HepG2 (cell line): ENCODE data around the gene PUS1. TPM values are rescaled to one million over a fixed set of nuclear protein-coding genes. Genes with fewer than 3 reads are reported as not detected.

Experiments used
- ATAC-seq: fragments of 200-7000 bp; cut with Tn5 transposase; 3 replicates; pipeline ENCODE4 v1.9.1; 2020; ENCODE audit warnings: mild to moderate bottlenecking, moderate library complexity
- BruUV-seq: library from RNA; stranded (reverse); fragments of 400-500 nt; replicated peaks from 2 replicates; lab custom pipeline; 2021; lab: Mats Ljungman, UMichigan
- CTCF ChIA-PET: fragments of 300-600 bp; formaldehyde crosslinking; extraction: SDS; loops from one replicate; lab custom pipeline; 2021; ENCODE audit warnings: low total read pairs, inconsistent platforms, low intra/inter-chr PET ratio; lab: Yijun Ruan, JAX
- POLR2A ChIA-PET: fragments of 350-600 bp; sonication (Branson Sonifier 250); formaldehyde crosslinking; loops from one replicate; lab custom pipeline; 2020; ENCODE audit warnings: antibody characterized with exemption, inconsistent platforms; lab: Yijun Ruan, JAX
- DNase-seq: peaks from one replicate; pipeline ENCODE4 v3.0.0-alpha.2; 2015; ENCODE audit warnings: low spot score
- FAIRE-seq: peaks from 3 replicates; lab custom pipeline; 2011; peaks lifted over from hg19 to GRCh38; lab: Jason Lieb, UNC
- H2AFZ ChIP-seq: one replicate; pipeline ENCODE4 v1.6.1; 2011; ENCODE audit warnings: low read length, inconsistent platforms
- H3K27ac ChIP-seq: fragments of 300-600 bp; 3 replicates; pipeline ENCODE4 v1.8.0; 2011; ENCODE audit warnings: mixed run types, mild to moderate bottlenecking, mixed read lengths, low read length, inconsistent platforms; ENCODE audit not compliant: insufficient read depth; ENCODE audit errors: extremely low read length
- H3K27me3 ChIP-seq, 2 experiments: fragments of 200-600 bp in 1 of 2; 2 replicates in 1 of 2; 3 replicates in 1 of 2; pipeline versions ENCODE4 v1.6.0 to v1.8.0; 2011; ENCODE audit warnings: low read length in 2 of 2, mild to moderate bottlenecking in 2 of 2, moderate library complexity in 2 of 2, inconsistent platforms in 1 of 2; ENCODE audit not compliant: insufficient read depth in 2 of 2, control insufficient read depth in 1 of 2
- H3K36me3 ChIP-seq, 2 experiments: fragments of 200-600 bp in 1 of 2; replicated peaks in 1 of 2; 2 replicates in 1 of 2; 3 replicates in 1 of 2; pipeline versions ENCODE4 v1.5.1 to v1.8.0; 2011; ENCODE audit warnings: low read length in 2 of 2, inconsistent platforms in 1 of 2; ENCODE audit not compliant: insufficient read depth in 2 of 2, control insufficient read depth in 1 of 2
- H3K4me1 ChIP-seq: 2 replicates; pipeline ENCODE4 v1.5.1; 2012; ENCODE audit warnings: low read length, inconsistent platforms; ENCODE audit not compliant: insufficient read depth
- H3K4me2 ChIP-seq: 2 replicates; pipeline ENCODE4 v1.6.0; 2011; ENCODE audit warnings: low read depth, low read length, inconsistent platforms
- H3K4me3 ChIP-seq, 3 experiments: fragments of 200-600 bp in 1 of 3; sonication (generic), shearing (Covaris generic) in 1 of 3; replicated peaks in 1 of 3; 2 replicates each; pipeline ENCODE4 v1.5.1; 2011 to 2016; ENCODE audit warnings: low read length in 3 of 3, inconsistent platforms in 2 of 3, low read depth in 2 of 3, mild to moderate bottlenecking in 2 of 3, control low read depth in 1 of 3, mixed read lengths in 1 of 3; ENCODE audit not compliant: insufficient read depth in 1 of 3
- H3K79me2 ChIP-seq: one replicate; pipeline ENCODE4 v1.6.1; 2011; ENCODE audit warnings: low read length, inconsistent platforms; ENCODE audit not compliant: insufficient read depth
- H3K9ac ChIP-seq: 2 replicates; pipeline ENCODE4 v1.6.0; 2011; ENCODE audit warnings: mild to moderate bottlenecking, low read depth, low read length, inconsistent platforms; ENCODE audit not compliant: insufficient read depth
- H3K9me3 ChIP-seq: 2 replicates; pipeline ENCODE4 v1.5.1; 2012; ENCODE audit warnings: mild to moderate bottlenecking, low read length
- H4K20me1 ChIP-seq: 2 replicates; pipeline ENCODE4 v1.6.0; 2011; ENCODE audit warnings: inconsistent platforms, mild to moderate bottlenecking, low read length, moderate library complexity; ENCODE audit not compliant: insufficient read depth
- ARNT ChIP-seq: fragments of 450-650 bp; IDR thresholded peaks from 2 replicates; pipeline ENCODE4 v1.6.1; 2017
- EZH2 ChIP-seq: conservative IDR thresholded peaks from 2 replicates; pipeline ENCODE4 v1.6.1; 2012; ENCODE audit warnings: mild to moderate bottlenecking, low read depth, low read length, moderate library complexity
- FOXO1 ChIP-seq: sonication (generic); formaldehyde crosslinking; IDR thresholded peaks from 2 replicates; pipeline ENCODE4 v1.4.0; 2020; ENCODE audit warnings: missing genetic modification reagents
- HDAC1 ChIP-seq: sonication (generic); formaldehyde crosslinking; IDR thresholded peaks from 2 replicates; pipeline ENCODE4 v1.5.1; 2020; ENCODE audit warnings: mild to moderate bottlenecking, missing genetic modification reagents
- HNF4A ChIP-seq: sonication (generic); formaldehyde crosslinking; IDR thresholded peaks from 2 replicates; pipeline ENCODE4 v1.4.0; 2020; ENCODE audit warnings: missing genetic modification reagents
- KLF15 ChIP-seq: sonication (generic); formaldehyde crosslinking; IDR thresholded peaks from 2 replicates; pipeline ENCODE4 v1.8.1; 2023; ENCODE audit warnings: borderline replicate concordance, mild to moderate bottlenecking, inconsistent platforms, missing genetic modification reagents, mixed read lengths
- NFIB ChIP-seq: sonication (generic); formaldehyde crosslinking; IDR thresholded peaks from 2 replicates; pipeline ENCODE4 v1.9.0; 2021; ENCODE audit warnings: missing genetic modification reagents, mild to moderate bottlenecking, borderline replicate concordance
- SCMH1 ChIP-seq: sonication (generic); formaldehyde crosslinking; IDR thresholded peaks from 2 replicates; pipeline ENCODE4 v1.9.0; 2021; ENCODE audit warnings: missing genetic modification reagents, mild to moderate bottlenecking, borderline replicate concordance
- TBL1XR1 ChIP-seq: fragments of 150-350 bp; IDR thresholded peaks from 2 replicates; pipeline ENCODE4 v1.6.1; 2014; ENCODE audit warnings: borderline replicate concordance, low read length; ENCODE audit not compliant: partially characterized antibody
- ZNF503 ChIP-seq: sonication (generic); formaldehyde crosslinking; IDR thresholded peaks from 2 replicates; pipeline ENCODE4 v1.4.0; 2020; ENCODE audit warnings: missing genetic modification reagents
- ZNF550 ChIP-seq: sonication (generic); formaldehyde crosslinking; IDR thresholded peaks from 2 replicates; pipeline ENCODE4 v1.4.0; 2020; ENCODE audit warnings: mild to moderate bottlenecking, missing genetic modification reagents, borderline replicate concordance
- ZNF83 ChIP-seq: sonication (generic); formaldehyde crosslinking; IDR thresholded peaks from 2 replicates; pipeline ENCODE4 v1.4.0; 2020; ENCODE audit warnings: missing genetic modification reagents, mild to moderate bottlenecking, borderline replicate concordance
- WGBS: methylation state at CpG from one replicate; pipeline ENCODE4 v1.1.6; 2017; ENCODE audit warnings: low lambda C conversion rate; 5-methylcytosine and 5-hydroxymethylcytosine counted together
- in situ Hi-C: cut with HindIII; loops from 2 replicates; pipeline ENCODE4 v1.10.0; 2017; ENCODE audit warnings: low pct_unique_long_range_greater_than_20kb; ENCODE audit not compliant: extremely low pct_ligation_motif_present
- intact Hi-C: fragments of 100-400 bp; cut with micrococcal nuclease; formaldehyde crosslinking; loops from one replicate; pipeline ENCODE4 v1.10.0; 2022; ENCODE audit not compliant: unreplicated experiment
- polyA plus RNA-seq, 8 experiments: library from polyadenylated mRNA; depleted of rRNA in 3 of 8; stranded (reverse) in 7 of 8; unstranded in 1 of 8; fragments of >200 nt; fragmentation: Illumina TruSeq in 4 of 8; extraction: Trizol in 4 of 8; gene quantifications; 2 replicates each; pipeline versions ENCODE4 v1.2.1 to v1.2.3, GENCODE V29; 2011 to 2016; ENCODE audit warnings: low read depth in 4 of 8, missing spikeins in 1 of 8, mixed read lengths in 1 of 8; ENCODE audit not compliant: insufficient read depth in 1 of 8
- total RNA-seq, 5 experiments: library from RNA; depleted of rRNA; stranded (reverse); fragments of >200 nt; fragmentation: Illumina TruSeq; extraction: Trizol; gene quantifications; 2 replicates each; pipeline ENCODE4 v1.2.3, GENCODE V29; 2016; ENCODE audit warnings: low read depth in 1 of 5

Gene PUS1
- total and polyA plus RNA-seq, 2 of the 13 experiments (the other 11 are each of a cell fraction or from before 2014, with no cell fraction given): 19.2 to 24.7 TPM

- Histone ChIP-seq H3K9ac (no peak overlapping the region), H4K20me1 (peaks cover 38% of the 10 kb centered on the region; the same call in 1 of the 2 replicates), H3K4me1 (peaks cover 5% of the 10 kb centered on the region), H3K4me3 (no peak overlapping the region), H3K9me3 (no peaks in the 10 kb centered on the region), H3K36me3 (peaks cover 3 to 5% of the 10 kb centered on the region in 2 experiments; a peak in 3 of 5 replicates), H3K4me2 (no peak overlapping the region), H3K27me3 (no peaks in the 10 kb centered on the region)
- no TSS peak for BruUV-seq
- POLR2A ChIA-PET: no interaction called here
- FAIRE-seq (no peak), ATAC-seq (no peak)
- 93% methylated on average over 24 of the region's 30 CpGs for WGBS
- intact Hi-C loops: no loop called here
- in situ Hi-C loops: no loop called here
- TF ChIP-seq KLF15 (CRISPR knock-in tag): no peak
- TF ChIP-seq SCMH1 (CRISPR knock-in tag): no peak
- no peak for TF ChIP-seq ZNF503
- no peak for TF ChIP-seq TBL1XR1
- no peak for TF ChIP-seq HNF4A (CRISPR knock-in tag)
- no peak for TF ChIP-seq ZNF550 (CRISPR knock-in tag)
- no peak for TF ChIP-seq EZH2
- TF ChIP-seq FOXO1 (CRISPR knock-in tag): no peak
- no peak for TF ChIP-seq ZNF83 (CRISPR knock-in tag)
- TF ChIP-seq NFIB (CRISPR knock-in tag): no peak
- TF ChIP-seq HDAC1 (CRISPR knock-in tag): no peak
- TF ChIP-seq ARNT: no peak
- TF ChIP-seq, all 625 proteins: peak for 0
- Histone ChIP-seq H3K27ac (no peak overlapping the region), H3K79me2 (peaks cover 8% of the 10 kb centered on the region), H2AFZ (no peak overlapping the region)
- CTCF ChIA-PET: no interaction called here
- DNase-seq: no peak
Measured at GRCh38 chr12:131901431-131902331, 27.4 kb upstream of the PUS1 start.
